GM12801 (cell line): ENCODE data around the gene CARD10.

Source experiments
- CTCF ChIP-seq: IDR thresholded peaks from one replicate; pipeline ENCODE4 v1.5.1; 2011; ENCODE audit warnings: control low read depth; ENCODE audit not compliant: insufficient read length; ENCODE audit errors: extremely low read depth

Gene CARD10

GRCh38 chr22:37559521-37559900 lies 40.3 kb upstream of the CARD10 start:
- TF ChIP-seq CTCF: no peak

GRCh38 chr22:37558815-37559214 lies 39.6 kb upstream of the CARD10 start:
- TF ChIP-seq CTCF: no peak

GRCh38 chr22:37557321-37558001 lies 38.2 kb upstream of the CARD10 start:
- no peak for TF ChIP-seq CTCF

- no peak for TF ChIP-seq CTCF
Observed at GRCh38 chr22:37556710-37557109, 37.5 kb upstream of the CARD10 start.

GRCh38 chr22:37555029-37555428 lies 35.8 kb upstream of the CARD10 start:
- no peak for TF ChIP-seq CTCF

GRCh38 chr22:37553725-37554124 lies 34.5 kb upstream of the CARD10 start:
- no peak for TF ChIP-seq CTCF

GRCh38 chr22:37552524-37553163 lies 33.4 kb upstream of the CARD10 start:
- no peak for TF ChIP-seq CTCF

- no peak for TF ChIP-seq CTCF
Observed at GRCh38 chr22:37551981-37552380, 32.8 kb upstream of the CARD10 start.
